SK-N-SH treated with all-trans-retinoic acid at 6 μM for 48 hours (cell line): ENCODE measurements around the gene DKK2.
A peak's percentile ranks its signal among the peaks of the same experiment; 100 is the strongest.

Experiments used
- ATAC-seq: fragments of 200-7000 bp; cut with Tn5 transposase; 3 replicates; pipeline ENCODE4 v1.9.1; 2020; ENCODE audit warnings: mild to moderate bottlenecking, moderate library complexity
- ARNTL ChIP-seq: fragments of 450-650 bp; formaldehyde crosslinking; IDR thresholded peaks from 2 replicates; pipeline ENCODE4 v1.5.0; 2020; ENCODE audit warnings: low read depth, mild to moderate bottlenecking, moderate library complexity, borderline replicate concordance
- CREB5 ChIP-seq: fragments of 250-450 bp; sonication (Bioruptor Pico); IDR thresholded peaks from 2 replicates; pipeline ENCODE4 v1.5.1; 2020; ENCODE audit warnings: low read depth, mild to moderate bottlenecking, moderate library complexity
- CSDC2 ChIP-seq: fragments of 250-450 bp; sonication (Bioruptor Pico); IDR thresholded peaks from 2 replicates; pipeline ENCODE4 v1.5.0; 2020; ENCODE audit warnings: mild to moderate bottlenecking, moderate library complexity
- CSRNP3 ChIP-seq: fragments of 250-450 bp; sonication (Bioruptor Pico); IDR thresholded peaks from 2 replicates; pipeline ENCODE4 v1.5.1; 2021; ENCODE audit warnings: mild to moderate bottlenecking, moderate library complexity
- ESRRG ChIP-seq: fragments of 250-450 bp; sonication (Bioruptor Pico); IDR thresholded peaks from 2 replicates; pipeline ENCODE4 v1.6.1; 2021; ENCODE audit warnings: mild to moderate bottlenecking
- GLIS3 ChIP-seq: fragments of 250-450 bp; sonication (Bioruptor Pico); IDR thresholded peaks from 2 replicates; pipeline ENCODE4 v1.5.0; 2020; ENCODE audit warnings: mild to moderate bottlenecking, moderate library complexity
- ISL1 ChIP-seq: fragments of 250-450 bp; sonication (Bioruptor Pico); IDR thresholded peaks from 2 replicates; pipeline ENCODE4 v2.1.2; 2022; ENCODE audit warnings: mild to moderate bottlenecking, moderate library complexity
- OSR1 ChIP-seq: fragments of 250-450 bp; sonication (Bioruptor Pico); IDR thresholded peaks from 2 replicates; pipeline ENCODE4 v1.8.0; 2022; ENCODE audit warnings: moderate library complexity, mild to moderate bottlenecking, inconsistent platforms
- PPARA ChIP-seq: fragments of 250-450 bp; sonication (Bioruptor Pico); IDR thresholded peaks from 2 replicates; pipeline ENCODE4 v1.5.0; 2020; ENCODE audit warnings: mild to moderate bottlenecking, borderline replicate concordance
- RARB ChIP-seq: fragments of 250-450 bp; sonication (Bioruptor Pico); IDR thresholded peaks from 2 replicates; pipeline ENCODE4 v1.8.0; 2021; ENCODE audit warnings: mild to moderate bottlenecking, moderate library complexity
- SNAI2 ChIP-seq: fragments of 250-450 bp; sonication (Bioruptor Pico); IDR thresholded peaks from 2 replicates; pipeline ENCODE4 v1.5.0; 2020; ENCODE audit warnings: mild to moderate bottlenecking, moderate library complexity
- TCF4 ChIP-seq: fragments of 250-450 bp; sonication (Bioruptor Pico); IDR thresholded peaks from 2 replicates; pipeline ENCODE4 v1.8.0; 2021; ENCODE audit warnings: mild to moderate bottlenecking, moderate library complexity, borderline replicate concordance
- TOX ChIP-seq: fragments of 250-450 bp; sonication (Bioruptor Pico); IDR thresholded peaks from 2 replicates; pipeline ENCODE4 v1.8.0; 2021; ENCODE audit warnings: mild to moderate bottlenecking, moderate library complexity, borderline replicate concordance
- TSHZ2 ChIP-seq: fragments of 250-450 bp; sonication (Bioruptor Pico); IDR thresholded peaks from 2 replicates; pipeline ENCODE4 v1.5.0; 2020; ENCODE audit warnings: mild to moderate bottlenecking, moderate library complexity
- ZC3H10 ChIP-seq: fragments of 250-450 bp; sonication (Bioruptor Pico); IDR thresholded peaks from 2 replicates; pipeline ENCODE4 v1.5.1; 2021; ENCODE audit warnings: mild to moderate bottlenecking, moderate library complexity
- ZFP3 ChIP-seq: fragments of 250-450 bp; sonication (Bioruptor Pico); IDR thresholded peaks from 2 replicates; pipeline ENCODE4 v1.5.0; 2020; ENCODE audit warnings: mild to moderate bottlenecking, moderate library complexity
- ZFP30 ChIP-seq: fragments of 450-650 bp; formaldehyde crosslinking; IDR thresholded peaks from 2 replicates; pipeline ENCODE4 v1.5.0; 2022; ENCODE audit warnings: mild to moderate bottlenecking, moderate library complexity
- ZNF70 ChIP-seq: fragments of 450-650 bp; formaldehyde crosslinking; IDR thresholded peaks from 2 replicates; pipeline ENCODE4 v1.5.0; 2020; ENCODE audit warnings: mild to moderate bottlenecking, moderate library complexity
- ZNF8 ChIP-seq: fragments of 450-650 bp; formaldehyde crosslinking; IDR thresholded peaks from 2 replicates; pipeline ENCODE4 v1.5.0; 2020; ENCODE audit warnings: mild to moderate bottlenecking, moderate library complexity
- TF ChIP-seq, protein P1 (sequence below): fragments of 250-450 bp; sonication (Bioruptor Pico); IDR thresholded peaks from 2 replicates; pipeline ENCODE4 v1.8.0; 2020; ENCODE audit warnings: mild to moderate bottlenecking, moderate library complexity, borderline replicate concordance

DKK2 gene

DNA sequence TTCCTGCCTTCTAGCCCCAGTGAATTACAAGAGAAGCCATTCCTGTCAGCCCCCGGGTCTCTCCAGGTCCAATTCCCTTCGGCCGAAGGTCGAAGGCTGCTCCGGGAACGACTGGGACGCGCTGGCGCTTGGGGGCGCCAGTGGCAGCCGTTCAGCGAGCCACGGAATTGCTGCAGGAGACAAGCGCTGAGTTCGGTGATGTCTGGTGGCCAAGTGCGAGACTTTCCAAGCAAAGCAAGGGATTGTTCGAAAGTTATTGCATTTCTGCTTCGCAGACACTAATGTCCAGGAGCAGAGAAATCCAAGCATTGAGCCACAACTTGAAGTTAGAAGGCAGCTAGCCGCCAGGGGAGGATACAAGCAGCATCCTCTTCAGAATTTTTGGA, 1.1 kb upstream of the DKK2 start:
- peak; percentile 61 for ATAC-seq
- TF ChIP-seq ZC3H10 (CRISPR knock-in tag): no peak
- peak; percentile 72; the same call in 1 of the 2 replicates for TF ChIP-seq ZFP3 (CRISPR knock-in tag)

GRCh38 chr4:107036584-107037198, 578 bp upstream of the DKK2 start:
- TF ChIP-seq ARNTL (CRISPR knock-in tag): no peak
- no peak for TF ChIP-seq GLIS3 (CRISPR knock-in tag)
- no peak for TF ChIP-seq ZNF8 (CRISPR knock-in tag)
- TF ChIP-seq CREB5 (CRISPR knock-in tag): no peak
- no peak for TF ChIP-seq PPARA
- no peak for TF ChIP-seq ZFP30
- TF ChIP-seq RARB (CRISPR knock-in tag): no peak
- TF ChIP-seq ISL1: no peak
- TF ChIP-seq ZNF70 (CRISPR knock-in tag): no peak
- no peak for TF ChIP-seq CSDC2 (CRISPR knock-in tag)
- no peak for TF ChIP-seq TSHZ2
- no peak for TF ChIP-seq CSRNP3 (CRISPR knock-in tag)
- no peak for TF ChIP-seq ESRRG (CRISPR knock-in tag)
- peak; percentile 31 for ATAC-seq

GRCh38 chr4:107034996-107035818, 906 bp downstream of the DKK2 start:
- peak; percentile 61 for ATAC-seq
- TF ChIP-seq TSHZ2: no peak
- TF ChIP-seq ZNF8 (CRISPR knock-in tag): no peak
- TF ChIP-seq, protein P1, sequence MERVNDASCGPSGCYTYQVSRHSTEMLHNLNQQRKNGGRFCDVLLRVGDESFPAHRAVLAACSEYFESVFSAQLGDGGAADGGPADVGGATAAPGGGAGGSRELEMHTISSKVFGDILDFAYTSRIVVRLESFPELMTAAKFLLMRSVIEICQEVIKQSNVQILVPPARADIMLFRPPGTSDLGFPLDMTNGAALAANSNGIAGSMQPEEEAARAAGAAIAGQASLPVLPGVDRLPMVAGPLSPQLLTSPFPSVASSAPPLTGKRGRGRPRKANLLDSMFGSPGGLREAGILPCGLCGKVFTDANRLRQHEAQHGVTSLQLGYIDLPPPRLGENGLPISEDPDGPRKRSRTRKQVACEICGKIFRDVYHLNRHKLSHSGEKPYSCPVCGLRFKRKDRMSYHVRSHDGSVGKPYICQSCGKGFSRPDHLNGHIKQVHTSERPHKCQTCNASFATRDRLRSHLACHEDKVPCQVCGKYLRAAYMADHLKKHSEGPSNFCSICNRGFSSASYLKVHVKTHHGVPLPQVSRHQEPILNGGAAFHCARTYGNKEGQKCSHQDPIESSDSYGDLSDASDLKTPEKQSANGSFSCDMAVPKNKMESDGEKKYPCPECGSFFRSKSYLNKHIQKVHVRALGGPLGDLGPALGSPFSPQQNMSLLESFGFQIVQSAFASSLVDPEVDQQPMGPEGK (CRISPR knock-in tag): no peak
- no peak for TF ChIP-seq ZFP3 (CRISPR knock-in tag)
- TF ChIP-seq ESRRG (CRISPR knock-in tag): no peak
- TF ChIP-seq PPARA: no peak
- TF ChIP-seq TOX: no peak
- TF ChIP-seq ISL1: no peak
- TF ChIP-seq RARB (CRISPR knock-in tag): no peak
- no peak for TF ChIP-seq ZNF70 (CRISPR knock-in tag)
- TF ChIP-seq CSRNP3 (CRISPR knock-in tag): no peak
- TF ChIP-seq GLIS3 (CRISPR knock-in tag): no peak
- TF ChIP-seq TCF4: no peak
- TF ChIP-seq CSDC2 (CRISPR knock-in tag): no peak
- no peak for TF ChIP-seq CREB5 (CRISPR knock-in tag)
- TF ChIP-seq ZFP30: no peak
- no peak for TF ChIP-seq OSR1 (CRISPR knock-in tag)
- TF ChIP-seq SNAI2 (CRISPR knock-in tag): no peak
- TF ChIP-seq ZC3H10 (CRISPR knock-in tag): no peak
